BLaER1 (cell line): ENCODE results near the gene ACTR2.

Experiments used
- H3K27ac ChIP-seq: shearing (Covaris generic); formaldehyde crosslinking; 2 replicates; pipeline ENCODE4 v1.8.1; 2022
- H3K27me3 ChIP-seq: shearing (Covaris generic); formaldehyde crosslinking; 2 replicates; pipeline ENCODE4 v1.8.1; 2022
- H3K36me3 ChIP-seq: shearing (Covaris generic); formaldehyde crosslinking; 2 replicates; pipeline ENCODE4 v1.8.1; 2022
- H3K4me1 ChIP-seq: shearing (Covaris generic); formaldehyde crosslinking; 2 replicates; pipeline ENCODE4 v1.8.1; 2022
- H3K4me2 ChIP-seq: shearing (Covaris generic); formaldehyde crosslinking; 2 replicates; pipeline ENCODE4 v1.8.1; 2022
- H3K4me3 ChIP-seq: shearing (Covaris generic); formaldehyde crosslinking; 2 replicates; pipeline ENCODE4 v1.8.1; 2022
- H3K9ac ChIP-seq: shearing (Covaris generic); formaldehyde crosslinking; 2 replicates; pipeline ENCODE4 v1.8.1; 2022
- H3K9me3 ChIP-seq: shearing (Covaris generic); formaldehyde crosslinking; 2 replicates; pipeline ENCODE4 v1.8.1; 2022
- H4K20me1 ChIP-seq: shearing (Covaris generic); formaldehyde crosslinking; 2 replicates; pipeline ENCODE4 v1.8.1; 2022
- Cebpa-rat ChIP-seq: shearing (Covaris generic); IDR thresholded peaks from 2 replicates; pipeline ENCODE4 v1.8.1; 2022

The ACTR2 gene

GRCh38 chr2:65292461-65293011 is 64.9 kb downstream of the ACTR2 start:
- Histone ChIP-seq H4K20me1 (no peaks in the 10 kb centered on the region), H3K4me3 (no peak overlapping the region), H3K27ac (no peak overlapping the region), H3K4me2 (no peak overlapping the region), H3K4me1 (no peaks in the 10 kb centered on the region), H3K36me3 (no peaks in the 10 kb centered on the region), H3K9me3 (no peaks in the 10 kb centered on the region), H3K9ac (no peak overlapping the region), H3K27me3 (no peaks in the 10 kb centered on the region)
- TF ChIP-seq Cebpa-rat: no peak

DNA sequence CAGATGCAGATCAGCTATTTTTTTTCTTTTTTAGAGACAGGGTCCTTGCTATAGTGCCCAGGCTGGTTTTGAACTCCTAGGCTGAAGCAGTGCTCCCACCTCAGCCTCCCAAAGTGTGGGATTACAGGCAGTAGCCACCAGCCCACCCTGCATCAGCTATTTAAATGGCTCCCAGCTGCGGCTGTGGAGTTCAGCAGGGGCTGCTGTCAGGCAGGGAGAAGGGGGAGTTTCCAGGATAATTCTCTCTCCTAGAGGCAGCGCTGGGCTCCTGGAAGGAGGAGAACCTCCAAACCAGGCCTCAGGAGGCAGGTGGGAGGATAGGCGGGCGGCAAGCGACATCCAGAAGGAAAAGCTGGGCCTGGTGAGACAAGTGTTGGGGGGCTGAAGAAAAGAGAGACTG is 65.7 kb downstream of the ACTR2 start:
- no peak overlapping the region for H3K9ac ChIP-seq
- H3K4me3 ChIP-seq: no peak overlapping the region
- H3K36me3 ChIP-seq: no peaks in the 10 kb centered on the region
- no peaks in the 10 kb centered on the region for H3K27me3 ChIP-seq
- no peaks in the 10 kb centered on the region for H3K4me1 ChIP-seq
- no peaks in the 10 kb centered on the region for H3K9me3 ChIP-seq
- no peak overlapping the region for H3K27ac ChIP-seq
- no peaks in the 10 kb centered on the region for H4K20me1 ChIP-seq
- no peak for TF ChIP-seq Cebpa-rat
- no peak overlapping the region for H3K4me2 ChIP-seq

GRCh38 chr2:65294136-65294535 is 66.5 kb downstream of the ACTR2 start:
- Histone ChIP-seq H3K36me3 (no peaks in the 10 kb centered on the region), H3K4me3 (no peak overlapping the region), H3K4me2 (no peak overlapping the region), H3K4me1 (peaks cover 2% of the 10 kb centered on the region), H3K9ac (no peak overlapping the region), H3K9me3 (no peaks in the 10 kb centered on the region), H4K20me1 (no peaks in the 10 kb centered on the region), H3K27me3 (no peaks in the 10 kb centered on the region), H3K27ac (no peak overlapping the region)
- TF ChIP-seq Cebpa-rat: no peak

DNA sequence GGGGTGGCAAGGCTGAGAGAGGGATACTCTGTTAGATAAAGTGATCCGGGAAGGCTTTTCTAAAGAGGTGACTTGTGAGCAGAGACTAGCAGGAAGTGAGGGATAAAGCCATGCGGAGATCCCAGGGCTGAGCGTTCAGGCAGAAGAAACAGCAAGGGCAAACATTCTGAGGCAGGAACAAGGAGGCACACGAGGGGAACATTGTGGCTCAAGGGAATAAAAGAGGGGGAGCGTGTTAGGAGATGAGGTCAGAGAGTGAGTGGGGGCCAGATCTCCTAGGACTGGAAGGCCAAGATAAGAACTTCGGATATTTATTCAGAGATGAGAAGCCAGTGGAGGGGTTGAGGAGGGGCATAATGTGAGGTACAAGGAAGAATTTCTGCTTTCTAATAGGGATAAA is 67.1 kb downstream of the ACTR2 start:
- Histone ChIP-seq H3K4me2 (no peak overlapping the region), H3K4me3 (no peak overlapping the region), H3K9me3 (no peaks in the 10 kb centered on the region), H4K20me1 (no peaks in the 10 kb centered on the region), H3K27me3 (no peaks in the 10 kb centered on the region), H3K9ac (no peak overlapping the region), H3K4me1 (peaks cover 8% of the 10 kb centered on the region), H3K36me3 (no peaks in the 10 kb centered on the region), H3K27ac (no peak overlapping the region)
- no peak for TF ChIP-seq Cebpa-rat

DNA sequence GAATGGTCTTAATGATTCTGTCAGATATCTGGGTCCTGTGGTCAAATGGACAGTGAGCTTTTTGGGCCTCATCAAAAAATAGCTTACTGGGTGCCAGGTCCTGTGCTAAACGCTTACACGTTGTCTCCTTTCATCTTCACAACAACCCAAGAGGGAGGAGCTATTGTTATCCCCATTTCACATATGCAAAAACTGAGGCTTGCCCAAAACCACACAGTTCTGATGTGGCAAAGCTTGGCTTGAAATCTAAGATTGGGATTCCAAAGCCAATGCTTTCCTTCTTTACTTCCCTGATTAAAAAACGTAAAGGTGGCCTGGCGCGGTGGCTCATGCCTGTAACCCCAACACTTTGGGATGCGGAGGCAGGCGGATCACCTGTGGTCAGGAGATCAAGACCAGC is 69.3 kb downstream of the ACTR2 start:
- no peak overlapping the region for H3K4me3 ChIP-seq
- no peaks in the 10 kb centered on the region for H3K36me3 ChIP-seq
- TF ChIP-seq Cebpa-rat: no peak
- no peaks in the 10 kb centered on the region for H3K27me3 ChIP-seq
- peaks cover 30% of the 10 kb centered on the region for H3K4me1 ChIP-seq
- no peaks in the 10 kb centered on the region for H3K9me3 ChIP-seq
- H3K4me2 ChIP-seq: no peak overlapping the region
- peaks cover 18% of the 10 kb centered on the region; the same call in 1 of the 2 replicates for H4K20me1 ChIP-seq
- no peak overlapping the region for H3K9ac ChIP-seq
- no peak overlapping the region for H3K27ac ChIP-seq

GRCh38 chr2:65297544-65297943 is 69.9 kb downstream of the ACTR2 start:
- no peaks in the 10 kb centered on the region for H3K9me3 ChIP-seq
- peaks cover 36% of the 10 kb centered on the region for H3K4me1 ChIP-seq
- no peaks in the 10 kb centered on the region for H3K36me3 ChIP-seq
- no peak overlapping the region for H3K4me3 ChIP-seq
- H3K4me2 ChIP-seq: no peak overlapping the region
- TF ChIP-seq Cebpa-rat: no peak
- no peak overlapping the region for H3K9ac ChIP-seq
- no peaks in the 10 kb centered on the region for H3K27me3 ChIP-seq
- H4K20me1 ChIP-seq: peaks cover 18% of the 10 kb centered on the region; the same call in 1 of the 2 replicates
- H3K27ac ChIP-seq: no peak overlapping the region

- peaks cover 18% of the 10 kb centered on the region; the same call in 1 of the 2 replicates for H4K20me1 ChIP-seq
- H3K27ac ChIP-seq: no peak overlapping the region
- no peaks in the 10 kb centered on the region for H3K36me3 ChIP-seq
- H3K4me3 ChIP-seq: no peak overlapping the region
- H3K4me1 ChIP-seq: peaks cover 42% of the 10 kb centered on the region
- TF ChIP-seq Cebpa-rat: no peak
- no peak overlapping the region for H3K4me2 ChIP-seq
- no peaks in the 10 kb centered on the region for H3K9me3 ChIP-seq
- no peak overlapping the region for H3K9ac ChIP-seq
- no peaks in the 10 kb centered on the region for H3K27me3 ChIP-seq
Observed at GRCh38 chr2:65298089-65298488, 70.5 kb downstream of the ACTR2 start.

GRCh38 chr2:65299246-65299645 is 71.6 kb downstream of the ACTR2 start:
- Histone ChIP-seq H4K20me1 (peaks cover 18% of the 10 kb centered on the region; the same call in 1 of the 2 replicates), H3K27me3 (no peaks in the 10 kb centered on the region), H3K4me3 (no peak overlapping the region), H3K9ac (no peak overlapping the region), H3K4me1 (peaks cover 50% of the 10 kb centered on the region), H3K27ac (no peak overlapping the region), H3K36me3 (no peaks in the 10 kb centered on the region), H3K9me3 (no peaks in the 10 kb centered on the region), H3K4me2 (peak overlapping the region; percentile 92)
- TF ChIP-seq Cebpa-rat: no peak

DNA sequence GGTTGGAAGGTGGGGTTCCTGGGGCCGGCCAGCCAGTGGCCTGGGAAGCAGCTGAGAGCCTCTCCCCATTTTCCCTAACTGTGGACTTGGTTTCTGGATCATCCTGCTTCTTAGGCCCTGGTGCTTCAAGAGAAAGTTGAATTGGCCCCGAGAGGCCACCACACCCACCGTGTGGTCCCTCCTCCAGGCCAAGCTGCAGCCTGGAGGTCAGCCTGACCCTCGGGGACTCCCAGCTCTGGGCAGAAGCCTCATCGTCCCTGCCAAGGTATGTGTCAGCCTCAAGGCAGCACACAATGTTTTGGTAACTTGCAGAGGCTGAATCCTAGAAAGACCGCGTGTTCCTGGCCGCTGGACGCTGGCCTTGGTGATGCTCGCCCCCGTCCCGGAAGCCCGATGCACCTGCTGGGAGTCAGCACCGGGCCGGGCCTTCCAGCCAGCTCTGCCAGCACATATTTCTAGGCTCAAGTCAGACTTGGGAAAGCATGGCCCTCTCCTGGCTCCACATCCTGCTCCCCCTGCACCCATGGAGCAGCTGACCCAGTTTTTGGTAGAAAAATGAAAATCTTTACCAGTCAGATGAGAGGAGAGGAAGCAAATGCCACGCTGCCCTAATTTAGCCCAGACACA is 72.6 kb downstream of the ACTR2 start:
- no peaks in the 10 kb centered on the region for H3K9me3 ChIP-seq
- no peaks in the 10 kb centered on the region for H3K27me3 ChIP-seq
- H3K4me3 ChIP-seq: peak overlapping the region; percentile 48; the same call in 1 of the 2 replicates
- peak overlapping the region; percentile 54 for H3K27ac ChIP-seq
- peak overlapping the region; percentile 92 for H3K4me2 ChIP-seq
- H3K36me3 ChIP-seq: no peaks in the 10 kb centered on the region
- peaks cover 18% of the 10 kb centered on the region; the same call in 1 of the 2 replicates for H4K20me1 ChIP-seq
- H3K4me1 ChIP-seq: peaks cover 50% of the 10 kb centered on the region
- no peak for TF ChIP-seq Cebpa-rat
- H3K9ac ChIP-seq: peak overlapping the region; percentile 56
